ENCODE data around the gene PDE7B.

DNA sequence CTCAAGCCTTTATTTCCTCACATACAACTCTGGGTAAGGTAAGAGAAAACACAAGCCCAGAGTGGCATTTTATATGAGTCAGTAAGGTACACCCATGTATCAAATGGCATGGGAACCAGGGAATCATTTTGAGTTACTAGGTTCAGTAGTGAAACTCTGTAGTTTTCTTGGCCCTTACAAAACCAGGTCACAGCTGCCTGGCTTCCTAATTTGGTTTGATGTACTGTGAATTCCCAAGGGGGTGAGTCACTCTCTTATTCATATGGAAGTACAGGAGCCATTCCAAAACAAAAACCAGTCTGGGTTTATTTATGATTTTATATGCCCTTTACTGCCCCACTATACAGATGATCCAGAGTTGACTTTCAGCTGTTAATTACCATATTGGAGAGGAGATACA, 70.7 kb downstream of the PDE7B start:
- TF ChIP-seq CTCF (IDR thresholded peaks at IDR 0.05) (no peak), NFYB (CRISPR knock-in tag; conservative IDR thresholded peaks at IDR 0.05; ENCODE audit: low read depth) (no peak), TP53 (CRISPR knock-in tag; IDR thresholded peaks at IDR 0.05) (no peak), ZNF263 (CRISPR knock-in tag; IDR thresholded peaks at IDR 0.05; ENCODE audit: low read depth) (no peak), JUN (CRISPR knock-in tag; IDR thresholded peaks at IDR 0.05) (no peak)
- TF ChIP-seq, protein P1, sequence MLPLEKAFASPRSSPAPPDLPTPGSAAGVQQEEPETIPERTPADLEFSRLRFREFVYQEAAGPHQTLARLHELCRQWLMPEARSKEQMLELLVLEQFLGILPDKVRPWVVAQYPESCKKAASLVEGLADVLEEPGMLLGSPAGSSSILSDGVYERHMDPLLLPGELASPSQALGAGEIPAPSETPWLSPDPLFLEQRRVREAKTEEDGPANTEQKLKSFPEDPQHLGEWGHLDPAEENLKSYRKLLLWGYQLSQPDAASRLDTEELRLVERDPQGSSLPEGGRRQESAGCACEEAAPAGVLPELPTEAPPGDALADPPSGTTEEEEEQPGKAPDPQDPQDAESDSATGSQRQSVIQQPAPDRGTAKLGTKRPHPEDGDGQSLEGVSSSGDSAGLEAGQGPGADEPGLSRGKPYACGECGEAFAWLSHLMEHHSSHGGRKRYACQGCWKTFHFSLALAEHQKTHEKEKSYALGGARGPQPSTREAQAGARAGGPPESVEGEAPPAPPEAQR (CRISPR knock-in tag; IDR thresholded peaks at IDR 0.05), result no peak
- TF ChIP-seq, protein P2, sequence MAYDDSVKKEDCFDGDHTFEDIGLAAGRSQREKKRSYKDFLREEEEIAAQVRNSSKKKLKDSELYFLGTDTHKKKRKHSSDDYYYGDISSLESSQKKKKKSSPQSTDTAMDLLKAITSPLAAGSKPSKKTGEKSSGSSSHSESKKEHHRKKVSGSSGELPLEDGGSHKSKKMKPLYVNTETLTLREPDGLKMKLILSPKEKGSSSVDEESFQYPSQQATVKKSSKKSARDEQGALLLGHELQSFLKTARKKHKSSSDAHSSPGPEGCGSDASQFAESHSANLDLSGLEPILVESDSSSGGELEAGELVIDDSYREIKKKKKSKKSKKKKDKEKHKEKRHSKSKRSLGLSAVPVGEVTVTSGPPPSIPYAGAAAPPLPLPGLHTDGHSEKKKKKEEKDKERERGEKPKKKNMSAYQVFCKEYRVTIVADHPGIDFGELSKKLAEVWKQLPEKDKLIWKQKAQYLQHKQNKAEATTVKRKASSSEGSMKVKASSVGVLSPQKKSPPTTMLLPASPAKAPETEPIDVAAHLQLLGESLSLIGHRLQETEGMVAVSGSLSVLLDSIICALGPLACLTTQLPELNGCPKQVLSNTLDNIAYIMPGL (CRISPR knock-in tag; IDR thresholded peaks at IDR 0.05), result no peak

All from WTC11 (cell line).